H54 (cell line): ENCODE results near the gene PCBP3.

Source experiments
- DNase-seq: peaks from one replicate; pipeline ENCODE4 v3.0.0; 2011; ENCODE audit warnings: low spot score, mixed read lengths; ENCODE audit not compliant: insufficient read length
- FAIRE-seq: peaks from 3 replicates; lab custom pipeline; 2011; peaks lifted over from hg19 to GRCh38; lab: Jason Lieb, UNC
- POLR2A ChIP-seq: IDR thresholded peaks from 2 replicates; pipeline ENCODE4 v1.6.1; 2011; ENCODE audit warnings: low read depth, mild to moderate bottlenecking, low read length

The PCBP3 gene

DNA sequence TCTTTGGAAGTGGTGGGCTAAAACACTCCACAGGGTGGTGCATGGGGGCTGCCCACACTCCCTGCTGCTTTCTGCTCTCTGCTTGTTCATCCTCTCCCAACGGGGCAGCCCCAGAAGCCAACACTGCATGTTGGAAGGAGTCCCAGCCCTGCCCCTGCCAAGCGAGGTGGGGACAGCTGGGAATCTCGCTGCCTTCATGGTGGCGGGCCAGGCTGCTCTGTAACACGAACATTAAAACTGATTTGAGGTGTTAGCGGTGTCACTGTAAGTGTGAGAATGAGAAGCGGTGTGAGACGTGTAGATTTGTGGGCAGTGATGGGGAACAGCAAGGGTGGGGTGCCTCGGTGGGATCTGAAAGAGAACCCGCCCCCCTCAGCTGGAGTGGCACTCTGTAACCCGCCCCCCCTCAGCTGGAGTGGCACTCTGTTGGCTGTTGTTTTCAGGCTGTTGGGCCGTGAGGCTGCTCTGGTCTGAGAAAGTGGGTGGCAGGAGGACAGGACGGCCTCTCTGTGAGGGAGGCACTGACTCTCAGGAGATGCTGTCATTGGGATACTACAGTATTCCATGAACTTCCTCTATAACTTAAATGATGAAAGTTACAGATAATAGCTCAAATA, 80.9 kb downstream of the PCBP3 start:
- no peak for FAIRE-seq
- no peak for TF ChIP-seq POLR2A
- no peak for DNase-seq

- DNase-seq (no peak), FAIRE-seq (no peak)
- TF ChIP-seq POLR2A = no peak
These were observed 81.7 kb downstream of the PCBP3 start for GRCh38 chr21:45724994-45725843.

DNA sequence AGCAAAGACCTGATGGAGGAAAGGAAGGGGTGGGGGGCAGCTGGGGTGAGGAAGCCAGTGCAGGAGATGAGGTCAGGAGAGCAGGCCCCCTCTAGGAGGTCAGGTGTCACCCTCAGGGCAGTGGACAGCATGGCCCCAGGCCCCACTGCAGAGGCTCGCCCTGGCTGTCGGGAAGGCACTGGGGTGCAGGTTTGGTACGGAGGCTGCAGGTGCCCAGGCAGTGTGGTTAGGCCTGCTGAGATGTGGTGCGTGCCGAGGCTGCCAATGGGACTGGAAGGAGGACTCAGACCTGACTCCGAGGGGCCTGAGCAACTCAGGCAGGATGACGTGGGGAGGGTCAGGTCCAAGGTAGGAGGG, 82.3 kb downstream of the PCBP3 start:
- DNase-seq = no peak
- FAIRE-seq = no peak
- no peak for TF ChIP-seq POLR2A

DNA sequence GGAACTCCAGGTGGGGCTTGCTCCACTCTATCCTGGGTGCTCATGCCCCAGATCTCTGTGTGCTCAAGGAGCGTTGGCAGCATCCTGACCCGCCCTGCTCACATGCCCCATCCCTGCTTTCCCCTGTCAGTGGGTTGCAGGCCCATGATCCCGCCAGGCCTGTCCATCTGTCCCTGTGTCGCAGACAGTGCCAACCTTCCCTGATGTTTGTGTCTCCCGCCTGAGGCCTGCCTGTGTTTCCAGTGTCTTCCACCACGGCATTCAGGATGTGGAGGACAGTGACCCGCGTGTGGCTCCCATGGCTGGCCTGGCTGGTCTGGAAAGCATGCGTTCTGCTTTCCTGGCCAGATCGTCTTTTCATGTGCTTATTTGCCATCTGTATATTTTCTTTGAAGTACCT, 82.9 kb downstream of the PCBP3 start:
- DNase-seq = no peak
- TF ChIP-seq POLR2A = no peak
- FAIRE-seq = no peak

DNA sequence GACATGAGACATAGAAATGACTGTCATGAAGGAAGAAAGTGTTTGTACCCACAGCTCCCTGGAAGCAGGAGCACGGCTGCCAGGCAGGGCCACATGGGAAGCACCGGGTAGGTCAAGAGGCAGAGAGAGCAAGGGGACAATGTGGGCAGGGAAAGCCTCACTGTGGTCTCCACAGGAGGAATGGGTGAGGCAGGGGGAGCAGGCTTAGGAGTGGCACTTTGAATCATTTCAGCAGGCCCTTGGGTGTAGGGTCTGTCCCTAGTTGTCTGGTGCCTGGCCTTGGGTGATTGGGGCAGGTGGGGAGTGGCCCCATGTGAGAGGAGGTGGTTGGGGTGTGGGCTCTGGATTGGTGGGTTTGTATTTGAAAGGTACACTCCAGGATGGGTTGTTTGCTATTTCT, 83.9 kb downstream of the PCBP3 start:
- DNase-seq (no peak), FAIRE-seq (no peak)
- TF ChIP-seq POLR2A = no peak

GRCh38 chr21:45735259-45736000, 91.9 kb downstream of the PCBP3 start:
- FAIRE-seq = no peak
- no peak for DNase-seq
- no peak for TF ChIP-seq POLR2A

- FAIRE-seq (no peak), DNase-seq (no peak)
These were observed 92.6 kb downstream of the PCBP3 start for GRCh38 chr21:45736042-45736689.

GRCh38 chr21:45736690-45737484, 93.4 kb downstream of the PCBP3 start:
- FAIRE-seq = no peak
- no peak for TF ChIP-seq POLR2A
- DNase-seq = no peak

More at GRCh38 chr21:45736042-45736689, 92.6 kb downstream of the PCBP3 start:
- no peak for TF ChIP-seq POLR2A

DNA sequence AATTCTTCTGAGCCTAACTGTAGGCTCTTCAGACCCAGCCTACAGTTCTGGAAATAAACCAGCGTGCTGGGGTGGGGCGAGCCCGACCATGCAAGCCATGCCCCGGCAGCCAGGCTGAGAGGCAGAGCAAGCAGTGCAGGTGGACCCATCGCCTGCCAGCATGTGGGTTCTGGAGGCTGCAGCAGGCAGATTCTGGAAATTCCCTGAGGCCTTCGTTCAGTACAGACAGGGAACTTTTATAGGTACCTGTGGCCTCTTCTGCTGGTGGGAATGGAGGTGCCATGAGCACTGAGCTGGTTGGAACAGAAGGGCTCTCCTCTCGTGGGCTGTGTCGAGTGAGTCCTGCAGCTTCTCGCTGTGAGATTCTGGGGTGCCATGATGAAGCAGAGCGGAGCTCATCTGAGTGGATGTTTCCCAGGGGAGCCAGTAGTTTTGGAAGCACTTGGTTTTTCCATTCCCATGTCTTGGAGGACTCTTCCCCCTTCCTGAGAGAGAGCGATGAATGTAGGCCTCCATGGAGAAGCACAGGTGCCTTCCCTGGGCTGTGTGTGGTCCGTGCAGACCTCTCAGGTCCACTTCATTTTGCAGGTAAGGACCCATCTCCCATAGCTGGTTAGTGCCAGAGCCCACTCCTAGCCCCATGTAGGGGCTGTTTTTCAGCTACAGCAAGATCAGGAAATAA, 94.1 kb downstream of the PCBP3 start:
- TF ChIP-seq POLR2A = no peak
- FAIRE-seq = no peak

GRCh38 chr21:45739218-45740087, 95.9 kb downstream of the PCBP3 start:
- TF ChIP-seq POLR2A = no peak
- no peak for DNase-seq
- no peak for FAIRE-seq

More for the DNA sequence above, 94.1 kb downstream of the PCBP3 start:
- no peak for DNase-seq

GRCh38 chr21:45740088-45740440, 96.5 kb downstream of the PCBP3 start:
- no peak for DNase-seq
- TF ChIP-seq POLR2A = no peak
- no peak for FAIRE-seq
